HepG2 (cell line): ENCODE measurements around the gene PEBP1. TPM values are rescaled to one million over a fixed set of nuclear protein-coding genes. Genes with fewer than 3 reads are reported as not detected.

Experiments used
- ASH2L ChIP-seq: fragments of 300-600, 200-600 bp; sonication (generic); IDR thresholded peaks from 2 replicates; pipeline ENCODE4 v1.7.0; 2017; ENCODE audit warnings: low read depth, mild to moderate bottlenecking, moderate library complexity, mixed read lengths, low read length; ENCODE audit not compliant: insufficient read length
- CBFB ChIP-seq: sonication (generic); formaldehyde crosslinking; IDR thresholded peaks from 2 replicates; pipeline ENCODE4 v1.4.0; 2020; ENCODE audit warnings: missing genetic modification reagents
- CENPX ChIP-seq: sonication (generic); formaldehyde crosslinking; IDR thresholded peaks from 2 replicates; pipeline ENCODE4 v1.9.0; 2021; ENCODE audit warnings: mild to moderate bottlenecking, missing genetic modification reagents, moderate library complexity
- ELF1 ChIP-seq: sonication (generic); formaldehyde crosslinking; IDR thresholded peaks from 2 replicates; pipeline ENCODE4 v1.4.0; 2020; ENCODE audit warnings: missing genetic modification reagents
- GATA4 ChIP-seq: sonication (generic); IDR thresholded peaks from 2 replicates; pipeline ENCODE4 v1.6.1; 2016; ENCODE audit warnings: antibody characterized with exemption, low read depth, borderline replicate concordance
- GFI1 ChIP-seq: sonication (generic); formaldehyde crosslinking; IDR thresholded peaks from 2 replicates; pipeline ENCODE4 v1.5.0; 2020; ENCODE audit warnings: missing genetic modification reagents, mild to moderate bottlenecking, borderline replicate concordance
- HDAC6 ChIP-seq: fragments of 200-600 bp; sonication (generic); IDR thresholded peaks from 2 replicates; pipeline ENCODE4 v1.7.0; 2017; ENCODE audit warnings: mild to moderate bottlenecking, antibody characterized with exemption, low read length, low read depth
- MED1 ChIP-seq: sonication (generic); formaldehyde crosslinking; IDR thresholded peaks from 2 replicates; pipeline ENCODE4 v1.4.0; 2020; ENCODE audit warnings: missing genetic modification reagents
- MEF2D ChIP-seq: sonication (generic); formaldehyde crosslinking; IDR thresholded peaks from 2 replicates; pipeline ENCODE4 v1.5.1; 2020; ENCODE audit warnings: mild to moderate bottlenecking, missing genetic modification reagents
- NR1H2 ChIP-seq: sonication (generic); formaldehyde crosslinking; IDR thresholded peaks from 2 replicates; pipeline ENCODE4 v1.8.1; 2022; ENCODE audit warnings: low read depth, missing genetic modification reagents, borderline replicate concordance
- PHF21A ChIP-seq: sonication (generic); formaldehyde crosslinking; IDR thresholded peaks from 2 replicates; pipeline ENCODE4 v1.5.0; 2020; ENCODE audit warnings: mild to moderate bottlenecking, missing genetic modification reagents
- POGZ ChIP-seq: sonication (generic); formaldehyde crosslinking; IDR thresholded peaks from 2 replicates; pipeline ENCODE4 v1.4.0; 2020; ENCODE audit warnings: mild to moderate bottlenecking, missing genetic modification reagents
- RBFOX2 ChIP-seq: fragments of 200-400 bp; formaldehyde crosslinking; IDR thresholded peaks from 2 replicates; pipeline ENCODE4 v1.6.1; 2017; ENCODE audit warnings: low read depth, mild to moderate bottlenecking, low read length
- SKI ChIP-seq: fragments of 450-650 bp; IDR thresholded peaks from one replicate; pipeline ENCODE4 v1.6.1; 2018; ENCODE audit warnings: mild to moderate bottlenecking; ENCODE audit not compliant: partially characterized antibody
- ZMYM2 ChIP-seq: sonication (generic); formaldehyde crosslinking; IDR thresholded peaks from 2 replicates; pipeline ENCODE4 v1.8.0; 2022; ENCODE audit warnings: mild to moderate bottlenecking, missing genetic modification reagents
- ZNF232 ChIP-seq: sonication (generic); formaldehyde crosslinking; IDR thresholded peaks from 2 replicates; pipeline ENCODE4 v1.4.0; 2020; ENCODE audit warnings: missing genetic modification reagents, borderline replicate concordance
- ZNF292 ChIP-seq: sonication (generic); formaldehyde crosslinking; IDR thresholded peaks from 2 replicates; pipeline ENCODE4 v1.8.1; 2022; ENCODE audit warnings: mild to moderate bottlenecking, low read depth, missing genetic modification reagents, borderline replicate concordance
- ZNF619 ChIP-seq: sonication (generic); formaldehyde crosslinking; IDR thresholded peaks from 2 replicates; pipeline ENCODE4 v1.4.0; 2020; ENCODE audit warnings: mild to moderate bottlenecking, missing genetic modification reagents
- ZNF703 ChIP-seq: sonication (generic); formaldehyde crosslinking; IDR thresholded peaks from 2 replicates; pipeline ENCODE4 v1.5.1; 2020; ENCODE audit warnings: missing genetic modification reagents, mild to moderate bottlenecking, moderate library complexity, borderline replicate concordance
- ZSCAN9 ChIP-seq: IDR thresholded peaks from 2 replicates; pipeline ENCODE4 v1.6.1; 2016; ENCODE audit warnings: borderline replicate concordance
- polyA plus RNA-seq, 8 experiments: library from polyadenylated mRNA; depleted of rRNA in 3 of 8; stranded (reverse) in 7 of 8; unstranded in 1 of 8; fragments of >200 nt; fragmentation: Illumina TruSeq in 4 of 8; extraction: Trizol in 4 of 8; gene quantifications; 2 replicates each; pipeline versions ENCODE4 v1.2.1 to v1.2.3, GENCODE V29; 2011 to 2016; ENCODE audit warnings: low read depth in 4 of 8, missing spikeins in 1 of 8, mixed read lengths in 1 of 8; ENCODE audit not compliant: insufficient read depth in 1 of 8
- total RNA-seq, 5 experiments: library from RNA; depleted of rRNA; stranded (reverse); fragments of >200 nt; fragmentation: Illumina TruSeq; extraction: Trizol; gene quantifications; 2 replicates each; pipeline ENCODE4 v1.2.3, GENCODE V29; 2016; ENCODE audit warnings: low read depth in 1 of 5
- TF ChIP-seq, protein P1 (sequence below): sonication (generic); formaldehyde crosslinking; IDR thresholded peaks from 2 replicates; pipeline ENCODE4 v1.5.0; 2020; ENCODE audit warnings: mild to moderate bottlenecking, missing genetic modification reagents
- TF ChIP-seq, protein P2 (sequence below): sonication (generic); formaldehyde crosslinking; conservative IDR thresholded peaks from 2 replicates; pipeline ENCODE4 v1.4.0; 2020; ENCODE audit warnings: mild to moderate bottlenecking, missing genetic modification reagents, moderate library complexity
- TF ChIP-seq, protein P3 (sequence below): IDR thresholded peaks from 2 replicates; pipeline ENCODE4 v1.6.1; 2012; ENCODE audit warnings: inconsistent platforms

Gene PEBP1
- total and polyA plus RNA-seq, 2 of the 13 experiments (the other 11 are each of a cell fraction or from before 2014, with no cell fraction given) = 538 to 1,505 TPM

DNA sequence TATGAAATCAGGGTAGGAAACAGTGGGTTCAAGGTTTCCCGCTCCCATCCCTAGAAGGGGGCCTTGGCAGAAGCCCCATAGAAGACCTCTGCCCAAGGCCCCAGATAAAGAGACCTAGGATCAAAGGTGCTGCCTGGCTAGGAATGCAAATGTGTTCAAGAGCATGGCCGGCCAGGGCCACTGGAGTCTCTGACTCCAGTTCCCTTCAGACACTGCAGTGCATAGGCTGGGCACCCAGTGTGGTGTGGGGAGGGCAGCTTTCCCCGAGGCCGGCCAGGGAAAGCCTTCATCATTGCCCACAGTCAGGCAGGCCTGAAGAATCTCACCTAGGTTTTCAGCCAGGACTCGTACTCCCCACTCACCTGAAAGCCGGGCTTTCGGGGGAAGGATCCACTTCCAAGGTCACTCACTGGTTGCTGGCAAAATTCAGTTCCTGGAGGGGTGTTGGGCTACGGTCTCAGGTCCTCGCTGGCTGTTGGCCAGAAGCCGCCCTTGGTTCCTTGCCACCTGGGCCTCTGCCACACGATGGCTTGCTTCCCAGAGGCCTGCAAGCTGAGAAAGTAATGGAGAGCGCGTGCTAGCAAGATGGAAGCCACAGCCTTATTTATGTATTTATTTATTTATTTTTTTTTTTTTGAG is 9.7 kb upstream of the PEBP1 start (continued):
- TF ChIP-seq POGZ (CRISPR knock-in tag) = peak; percentile 13; the same call in 1 of the 2 replicates
- TF ChIP-seq ZNF619 (CRISPR knock-in tag) = no peak
- no peak for TF ChIP-seq ZNF232 (CRISPR knock-in tag)
- TF ChIP-seq ZNF292 = 0 out of 2 replicates have a peak, but pooled peaks have one; percentile 26
- TF ChIP-seq ZSCAN9 (CRISPR knock-in tag) = no peak
- no peak for TF ChIP-seq NR1H2 (CRISPR knock-in tag)
- TF ChIP-seq CENPX (CRISPR knock-in tag) = no peak
- peak; percentile 23 for TF ChIP-seq ASH2L
- TF ChIP-seq MED1 (CRISPR knock-in tag) = peak; percentile 82
- TF ChIP-seq HDAC6 = no peak
- TF ChIP-seq ZMYM2 (CRISPR knock-in tag) = no peak
- peak; percentile 59 for TF ChIP-seq PHF21A (CRISPR knock-in tag)
- TF ChIP-seq GFI1 = peak; percentile 74
- TF ChIP-seq, protein P1, sequence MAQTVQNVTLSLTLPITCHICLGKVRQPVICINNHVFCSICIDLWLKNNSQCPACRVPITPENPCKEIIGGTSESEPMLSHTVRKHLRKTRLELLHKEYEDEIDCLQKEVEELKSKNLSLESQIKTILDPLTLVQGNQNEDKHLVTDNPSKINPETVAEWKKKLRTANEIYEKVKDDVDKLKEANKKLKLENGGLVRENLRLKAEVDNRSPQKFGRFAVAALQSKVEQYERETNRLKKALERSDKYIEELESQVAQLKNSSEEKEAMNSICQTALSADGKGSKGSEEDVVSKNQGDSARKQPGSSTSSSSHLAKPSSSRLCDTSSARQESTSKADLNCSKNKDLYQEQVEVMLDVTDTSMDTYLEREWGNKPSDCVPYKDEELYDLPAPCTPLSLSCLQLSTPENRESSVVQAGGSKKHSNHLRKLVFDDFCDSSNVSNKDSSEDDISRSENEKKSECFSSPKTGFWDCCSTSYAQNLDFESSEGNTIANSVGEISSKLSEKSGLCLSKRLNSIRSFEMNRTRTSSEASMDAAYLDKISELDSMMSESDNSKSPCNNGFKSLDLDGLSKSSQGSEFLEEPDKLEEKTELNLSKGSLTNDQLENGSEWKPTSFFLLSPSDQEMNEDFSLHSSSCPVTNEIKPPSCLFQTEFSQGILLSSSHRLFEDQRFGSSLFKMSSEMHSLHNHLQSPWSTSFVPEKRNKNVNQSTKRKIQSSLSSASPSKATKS (CRISPR knock-in tag) = no peak
- no peak for TF ChIP-seq ELF1 (CRISPR knock-in tag)
- TF ChIP-seq, protein P2, sequence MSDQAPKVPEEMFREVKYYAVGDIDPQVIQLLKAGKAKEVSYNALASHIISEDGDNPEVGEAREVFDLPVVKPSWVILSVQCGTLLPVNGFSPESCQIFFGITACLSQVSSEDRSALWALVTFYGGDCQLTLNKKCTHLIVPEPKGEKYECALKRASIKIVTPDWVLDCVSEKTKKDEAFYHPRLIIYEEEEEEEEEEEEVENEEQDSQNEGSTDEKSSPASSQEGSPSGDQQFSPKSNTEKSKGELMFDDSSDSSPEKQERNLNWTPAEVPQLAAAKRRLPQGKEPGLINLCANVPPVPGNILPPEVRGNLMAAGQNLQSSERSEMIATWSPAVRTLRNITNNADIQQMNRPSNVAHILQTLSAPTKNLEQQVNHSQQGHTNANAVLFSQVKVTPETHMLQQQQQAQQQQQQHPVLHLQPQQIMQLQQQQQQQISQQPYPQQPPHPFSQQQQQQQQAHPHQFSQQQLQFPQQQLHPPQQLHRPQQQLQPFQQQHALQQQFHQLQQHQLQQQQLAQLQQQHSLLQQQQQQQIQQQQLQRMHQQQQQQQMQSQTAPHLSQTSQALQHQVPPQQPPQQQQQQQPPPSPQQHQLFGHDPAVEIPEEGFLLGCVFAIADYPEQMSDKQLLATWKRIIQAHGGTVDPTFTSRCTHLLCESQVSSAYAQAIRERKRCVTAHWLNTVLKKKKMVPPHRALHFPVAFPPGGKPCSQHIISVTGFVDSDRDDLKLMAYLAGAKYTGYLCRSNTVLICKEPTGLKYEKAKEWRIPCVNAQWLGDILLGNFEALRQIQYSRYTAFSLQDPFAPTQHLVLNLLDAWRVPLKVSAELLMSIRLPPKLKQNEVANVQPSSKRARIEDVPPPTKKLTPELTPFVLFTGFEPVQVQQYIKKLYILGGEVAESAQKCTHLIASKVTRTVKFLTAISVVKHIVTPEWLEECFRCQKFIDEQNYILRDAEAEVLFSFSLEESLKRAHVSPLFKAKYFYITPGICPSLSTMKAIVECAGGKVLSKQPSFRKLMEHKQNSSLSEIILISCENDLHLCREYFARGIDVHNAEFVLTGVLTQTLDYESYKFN (CRISPR knock-in tag) = peak; percentile 88
- no peak for TF ChIP-seq ZNF703 (CRISPR knock-in tag)
- peak; percentile 61 for TF ChIP-seq MEF2D (CRISPR knock-in tag)
- TF ChIP-seq SKI = peak; percentile 48
- TF ChIP-seq GATA4 = 0 out of 2 replicates have a peak, but pooled peaks have one; percentile 41
- TF ChIP-seq RBFOX2 = 0 out of 2 replicates have a peak, but pooled peaks have one; percentile 31
- TF ChIP-seq CBFB = no peak
- TF ChIP-seq, protein P3, sequence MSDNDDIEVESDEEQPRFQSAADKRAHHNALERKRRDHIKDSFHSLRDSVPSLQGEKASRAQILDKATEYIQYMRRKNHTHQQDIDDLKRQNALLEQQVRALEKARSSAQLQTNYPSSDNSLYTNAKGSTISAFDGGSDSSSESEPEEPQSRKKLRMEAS = peak; percentile 42; the same call in 1 of the 2 replicates
